HT1080 (cell line): ENCODE measurements around the gene CELSR1. TPM values are rescaled to one million over a fixed set of nuclear protein-coding genes. Genes with fewer than 3 reads are reported as not detected.

ENCODE experiments used
- DNase-seq: peaks from one replicate; pipeline ENCODE4 v3.0.0-alpha.2; 2015; ENCODE audit warnings: low read depth
- total RNA-seq: library from RNA; depleted of rRNA; stranded (reverse); fragments of >200 nt; shearing (Covaris generic); gene quantifications from 2 replicates; pipeline ENCODE4 v1.2.3, GENCODE V29; 2014

Gene CELSR1
- total RNA-seq, 1 experiment from 2014 or later, result 17.9 TPM

DNA sequence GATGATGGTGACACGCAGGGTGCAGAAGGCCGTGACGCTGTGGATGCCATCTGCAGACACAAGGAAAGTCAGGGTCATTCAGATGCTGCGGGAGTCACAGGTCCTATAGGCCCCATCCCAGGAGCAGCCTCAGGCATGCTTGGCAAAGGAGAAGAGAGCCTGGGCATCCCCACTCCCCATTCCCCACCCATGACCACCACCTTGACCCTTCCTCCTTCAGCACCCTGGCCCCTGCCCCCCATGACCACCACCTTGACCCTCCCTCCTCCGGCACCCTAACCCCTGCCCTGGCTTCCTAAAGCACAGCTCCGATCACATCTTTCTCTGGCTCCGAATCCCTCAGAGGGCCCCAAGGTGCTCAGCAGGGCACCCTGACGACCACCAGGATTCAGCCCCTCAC is 73.1 kb downstream of the CELSR1 start:
- DNase-seq, result no peak

DNA sequence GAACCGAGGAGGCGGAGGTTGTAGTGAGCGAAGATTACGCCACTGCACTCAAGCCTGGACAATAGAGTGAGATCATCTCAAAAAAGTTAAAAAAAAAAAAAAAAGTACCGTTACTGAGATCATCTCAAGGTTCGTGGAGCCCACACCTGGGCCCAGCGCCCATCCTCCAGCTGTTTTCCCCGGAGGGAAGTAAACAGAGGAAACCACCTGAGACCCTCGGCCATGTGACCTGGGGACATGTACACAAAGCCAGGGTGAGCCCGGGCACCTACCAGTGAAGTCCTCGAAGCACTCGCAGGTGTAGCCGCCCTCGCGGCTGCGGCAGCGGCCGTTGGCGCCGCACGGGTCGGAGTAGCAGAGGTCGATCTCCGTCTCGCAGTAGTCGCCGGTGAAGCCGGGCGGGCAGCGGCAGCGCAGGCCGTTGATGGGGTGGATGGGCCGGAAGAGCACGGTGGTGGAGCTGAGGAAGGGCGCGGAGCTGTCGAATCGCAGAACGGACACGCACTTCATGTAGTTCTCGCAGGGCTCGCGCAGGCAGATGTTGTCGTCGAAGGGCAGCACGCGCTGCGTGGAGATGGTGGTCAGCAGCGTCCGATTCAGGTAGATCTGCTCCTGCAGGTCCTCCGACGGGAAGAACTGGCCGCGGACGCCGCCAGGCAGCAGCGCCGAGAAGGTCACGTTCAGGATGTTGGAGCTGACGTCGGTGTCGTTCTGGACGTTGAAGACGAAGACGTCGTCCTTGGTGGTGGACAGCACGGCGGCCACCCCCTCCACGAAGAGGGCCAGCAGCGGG is 73.8 kb downstream of the CELSR1 start:
- DNase-seq, result no peak

DNA sequence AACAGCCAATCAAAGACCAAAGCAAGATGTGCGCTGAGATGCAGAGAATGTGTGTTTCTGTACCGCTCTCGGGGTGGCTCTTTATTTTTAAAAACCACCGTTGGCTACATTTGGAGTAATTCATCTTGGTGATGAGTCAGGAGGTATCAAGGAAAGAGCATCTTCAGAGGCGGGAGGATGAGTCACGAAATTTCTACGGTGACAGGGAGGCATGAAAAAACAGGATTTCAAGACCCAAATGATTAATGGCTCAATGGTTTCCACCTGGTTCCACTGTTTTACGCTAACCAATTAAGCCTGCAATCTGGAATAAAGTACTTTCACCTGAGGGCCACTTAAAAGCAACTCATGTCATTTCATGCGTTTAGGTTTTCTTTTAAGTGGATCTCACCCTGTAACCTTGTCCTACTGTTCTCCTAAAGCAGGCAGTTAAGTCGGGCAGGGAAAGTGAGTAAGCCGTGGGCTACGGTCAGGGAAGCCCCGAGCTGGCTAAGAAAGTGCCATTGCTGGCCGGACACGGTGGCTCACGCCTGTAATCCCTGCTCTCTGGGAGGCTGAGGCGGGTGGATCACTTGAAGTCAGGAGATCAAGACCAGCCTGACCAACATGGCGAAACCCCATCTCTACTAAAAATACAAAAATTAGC is 74.6 kb downstream of the CELSR1 start:
- DNase-seq, result peak; percentile 88

DNA sequence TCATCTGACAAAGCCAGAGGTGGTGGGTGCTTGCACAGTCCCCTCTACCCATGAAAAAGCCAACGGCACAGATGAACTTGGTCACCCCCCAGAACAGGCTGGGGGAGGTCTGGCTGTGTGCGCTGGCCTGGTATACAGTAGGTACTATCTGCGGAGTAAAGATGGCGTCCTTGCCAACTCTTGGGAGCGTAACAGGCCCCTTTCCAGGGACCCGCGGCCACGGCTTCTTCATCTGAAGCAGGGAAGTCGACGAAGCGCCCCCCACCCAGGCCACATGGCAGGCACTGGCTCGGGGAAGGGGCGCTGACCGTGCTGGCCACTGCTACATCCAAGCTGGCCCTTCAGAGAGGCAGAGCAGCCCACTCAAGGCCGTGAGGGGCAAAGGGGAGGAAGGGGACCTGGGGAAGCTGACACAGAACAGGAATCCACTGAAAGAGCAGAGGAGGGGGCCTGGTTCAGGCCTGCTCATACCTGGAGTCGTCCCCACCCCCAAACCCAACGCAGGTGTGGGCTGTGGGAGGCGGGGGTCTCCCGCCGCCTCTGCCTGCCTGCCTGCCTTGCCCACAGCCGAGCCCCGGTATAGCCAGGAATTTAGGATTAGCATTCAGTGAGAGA is 75.7 kb downstream of the CELSR1 start:
- DNase-seq, result no peak

DNA sequence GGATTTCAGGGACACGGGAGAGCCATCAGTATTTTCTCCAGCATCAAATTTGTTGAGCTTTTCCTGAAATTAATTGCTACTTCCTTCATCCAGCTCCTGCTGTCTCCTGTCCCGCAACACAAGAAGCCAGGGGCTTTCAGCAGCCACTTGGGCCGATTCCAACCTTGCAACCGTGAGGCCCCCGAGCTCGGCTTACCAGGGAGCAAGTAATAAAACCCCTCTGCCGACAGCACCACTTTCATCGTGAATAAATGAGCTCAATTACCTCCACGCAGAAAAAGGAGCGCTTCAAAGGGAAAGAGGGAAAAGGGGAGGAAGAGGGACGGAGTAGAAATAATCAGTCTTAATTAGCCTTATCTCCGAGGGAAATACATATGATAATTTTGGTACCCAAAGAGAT is 76.6 kb downstream of the CELSR1 start:
- DNase-seq, result no peak

DNA sequence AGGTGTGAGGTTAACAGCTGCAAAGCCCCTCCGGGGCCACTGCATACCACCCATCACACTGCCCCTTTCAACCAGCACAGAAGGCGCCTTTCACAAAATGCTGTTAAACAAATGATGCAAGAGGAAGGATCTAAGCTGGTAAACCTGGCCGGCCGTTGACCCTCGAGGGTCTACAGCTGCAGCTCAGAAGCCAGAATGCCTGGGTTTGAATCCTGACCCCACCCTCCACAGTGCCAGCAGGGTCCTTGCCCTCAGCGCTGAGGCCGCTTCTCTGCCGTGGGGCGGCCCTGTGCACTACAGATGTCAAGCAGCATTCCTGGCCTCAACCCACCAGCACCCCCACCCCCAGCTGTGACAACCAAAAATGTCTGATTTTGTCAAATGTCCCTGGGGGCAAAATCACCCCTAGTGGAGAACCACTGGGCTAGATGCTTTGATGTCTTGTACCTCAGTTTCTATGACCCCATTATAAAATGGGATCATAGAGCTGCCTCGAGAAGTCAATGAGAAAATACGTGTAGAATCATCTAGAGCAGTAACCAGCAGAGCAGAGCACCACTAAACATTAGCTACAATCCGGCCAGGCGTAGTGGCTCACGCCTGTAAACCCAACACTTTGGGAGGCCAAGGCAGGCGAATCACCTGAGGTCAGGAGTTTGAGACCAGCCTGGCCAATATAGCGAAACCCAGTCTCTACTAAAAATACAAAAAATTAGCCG is 77.9 kb downstream of the CELSR1 start:
- no peak for DNase-seq

DNA sequence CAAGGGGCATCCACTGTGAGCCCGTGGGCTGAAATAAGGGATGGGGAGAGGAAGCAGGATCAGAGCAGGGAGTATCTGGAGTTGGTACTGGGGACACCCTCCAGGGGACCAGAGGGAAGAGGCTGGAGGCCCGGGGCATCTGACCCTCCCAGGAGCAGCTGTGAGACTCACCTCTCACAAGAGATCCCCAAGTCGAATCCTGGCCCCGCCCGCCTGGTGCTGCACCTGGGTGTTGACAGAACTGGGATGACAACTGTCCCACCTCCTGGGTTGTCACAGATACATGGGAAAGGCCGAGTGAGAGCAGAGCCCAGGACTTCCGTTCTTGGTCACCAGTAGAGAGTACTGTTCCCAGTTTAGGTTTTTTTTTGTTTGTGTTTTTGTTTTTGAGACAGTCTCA is 78.9 kb downstream of the CELSR1 start:
- no peak for DNase-seq

DNA sequence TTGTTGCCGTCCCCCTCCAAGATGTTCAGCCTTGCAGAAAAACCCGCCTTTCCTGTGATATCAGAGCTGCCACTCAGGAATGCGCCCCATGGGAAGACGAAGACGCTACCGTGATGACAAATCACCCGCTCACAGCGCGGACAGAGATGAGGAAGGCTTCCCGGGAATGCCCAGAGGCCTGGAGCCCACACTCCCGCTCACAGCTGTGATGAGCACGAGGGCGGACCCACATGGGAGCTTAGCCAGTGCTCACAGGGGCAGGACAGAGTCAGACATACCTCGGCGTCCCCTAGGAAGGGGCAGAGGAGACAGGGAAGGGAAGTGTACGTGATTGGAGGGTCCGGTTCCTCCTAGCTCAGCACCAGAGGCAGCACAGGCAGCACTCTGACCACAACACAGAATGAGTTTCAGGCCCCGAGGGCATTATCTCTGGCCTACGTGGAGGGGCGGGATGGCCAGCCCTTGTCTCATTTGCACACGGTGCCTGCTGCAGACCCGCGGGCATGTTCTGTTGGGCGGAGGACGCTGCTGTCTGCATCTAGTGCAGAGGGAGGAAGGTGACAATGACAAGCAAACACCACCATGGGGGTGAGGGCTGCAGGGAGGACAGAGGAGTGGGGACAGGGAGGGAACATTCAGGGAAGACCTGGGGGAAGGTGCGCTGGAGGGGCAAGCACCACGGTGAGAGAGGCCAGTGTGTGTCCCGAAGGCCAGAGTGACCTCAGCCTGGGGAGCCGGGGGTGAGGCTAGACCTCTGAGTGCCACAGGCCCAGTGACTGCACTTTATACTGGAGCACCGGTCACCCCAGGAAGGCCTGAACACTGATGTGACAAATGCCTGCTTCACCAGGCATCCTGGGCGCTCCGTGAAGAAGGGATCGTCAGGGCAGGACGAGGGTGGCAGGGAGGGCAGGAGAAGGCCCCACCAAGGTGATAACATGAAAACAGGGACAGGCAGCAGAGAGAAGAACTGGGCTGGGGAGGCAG is 79.6 kb downstream of the CELSR1 start:
- DNase-seq, result peak; percentile 9

DNA sequence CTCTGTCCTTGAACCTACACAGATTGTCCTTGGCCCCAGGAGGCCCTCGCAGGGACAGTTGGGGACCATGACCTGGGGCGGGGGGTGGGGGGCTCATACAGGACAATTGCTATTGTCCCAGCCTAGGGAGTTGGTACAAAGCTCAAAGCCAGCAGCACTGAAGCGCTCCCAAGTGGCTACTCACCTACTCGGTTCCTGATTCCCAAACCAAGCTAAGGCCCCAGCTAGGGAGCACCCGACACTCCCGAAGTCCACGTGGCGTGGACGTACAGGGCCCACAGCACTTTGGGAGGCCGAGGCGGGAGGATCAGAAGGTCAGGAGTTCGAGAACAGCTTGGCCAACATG is 80.6 kb downstream of the CELSR1 start:
- no peak for DNase-seq

DNA sequence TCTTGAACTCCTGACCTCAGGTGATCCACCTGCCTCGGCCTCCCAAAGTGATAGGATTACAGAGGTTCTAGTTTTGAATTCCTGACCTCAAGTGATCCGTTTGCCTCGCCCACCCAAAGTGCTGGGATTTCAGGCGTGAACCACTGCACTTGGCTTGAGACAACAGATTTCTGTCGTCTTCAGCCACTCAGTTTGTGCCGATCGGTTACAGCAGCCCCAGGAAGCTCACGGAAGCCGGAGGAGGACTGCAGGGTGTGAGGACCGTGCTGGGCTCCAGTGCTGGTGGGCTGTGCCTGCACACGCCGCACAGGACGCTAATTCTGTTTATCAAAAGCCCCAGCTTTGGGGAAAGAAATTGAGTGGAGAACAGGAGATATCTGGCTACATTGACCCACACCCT is 82.0 kb downstream of the CELSR1 start:
- DNase-seq, result no peak

DNA sequence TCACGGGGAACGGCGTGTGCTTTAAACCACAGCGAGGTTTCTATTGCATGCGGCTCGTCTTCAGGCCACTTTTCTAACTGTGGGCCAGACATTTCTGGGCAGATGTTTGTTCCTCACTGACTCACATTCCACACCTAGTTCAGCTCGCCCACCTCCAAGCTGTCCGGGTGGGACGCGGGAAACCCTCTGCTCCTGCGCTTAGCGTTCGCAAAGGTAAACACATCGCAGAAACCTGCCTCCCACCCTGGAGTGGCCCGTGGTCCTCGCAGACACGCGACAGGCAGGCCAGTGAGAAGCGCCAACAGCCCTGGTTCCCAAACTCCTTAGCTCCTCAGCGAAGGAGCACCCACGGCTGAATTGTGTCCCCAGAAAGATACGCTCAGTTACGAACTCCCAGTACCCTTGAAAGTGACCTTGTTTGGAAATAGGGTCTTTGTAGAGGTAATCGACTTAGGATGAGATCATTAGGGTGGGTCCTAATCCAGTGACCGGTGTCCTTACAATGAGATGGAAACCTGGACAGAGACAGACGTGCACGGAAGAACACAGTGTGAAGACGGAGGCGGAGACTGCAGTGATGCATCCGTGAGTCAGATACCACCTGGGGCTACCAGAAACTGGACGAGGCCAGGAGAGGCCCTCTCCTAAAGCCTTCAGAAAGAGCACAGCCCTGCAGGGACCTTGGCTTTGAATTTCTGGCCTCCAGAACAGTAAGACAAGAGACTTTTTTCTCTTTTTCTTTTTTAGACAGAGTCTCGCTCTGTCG is 82.7 kb downstream of the CELSR1 start:
- peak; percentile 30 for DNase-seq

DNA sequence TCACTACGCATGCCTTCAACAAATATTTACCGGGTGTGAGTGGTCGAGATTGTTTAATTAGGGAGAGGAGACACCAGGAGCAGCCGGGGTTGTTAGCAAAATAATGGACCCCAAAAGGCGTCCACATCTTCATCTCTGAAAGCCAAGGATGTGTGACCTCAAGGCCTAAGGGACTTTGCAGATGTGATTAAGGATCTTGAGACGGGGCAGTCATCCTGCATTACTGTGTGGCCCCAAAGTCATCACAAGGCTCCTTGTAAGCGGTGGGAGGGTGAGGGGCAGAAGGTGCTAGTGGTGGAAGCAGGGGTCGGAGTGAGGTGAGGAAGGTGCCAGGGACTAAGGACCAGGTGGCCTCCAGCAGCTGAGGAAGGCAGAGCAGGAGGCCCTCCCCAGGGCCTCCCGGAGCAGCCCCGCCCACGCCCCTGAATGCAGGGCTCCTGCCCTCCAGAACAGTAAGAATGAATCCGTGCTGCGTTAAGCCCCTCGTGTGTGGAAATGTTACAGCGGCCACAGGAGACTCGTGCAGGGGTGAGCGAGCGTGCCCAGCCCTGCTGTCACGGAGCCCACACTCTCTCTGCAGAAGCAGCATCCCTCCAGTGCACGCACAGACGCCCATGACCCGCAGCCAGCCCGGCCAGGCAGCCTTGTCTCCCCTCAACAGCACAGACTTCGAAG is 83.5 kb downstream of the CELSR1 start:
- DNase-seq, result no peak

DNA sequence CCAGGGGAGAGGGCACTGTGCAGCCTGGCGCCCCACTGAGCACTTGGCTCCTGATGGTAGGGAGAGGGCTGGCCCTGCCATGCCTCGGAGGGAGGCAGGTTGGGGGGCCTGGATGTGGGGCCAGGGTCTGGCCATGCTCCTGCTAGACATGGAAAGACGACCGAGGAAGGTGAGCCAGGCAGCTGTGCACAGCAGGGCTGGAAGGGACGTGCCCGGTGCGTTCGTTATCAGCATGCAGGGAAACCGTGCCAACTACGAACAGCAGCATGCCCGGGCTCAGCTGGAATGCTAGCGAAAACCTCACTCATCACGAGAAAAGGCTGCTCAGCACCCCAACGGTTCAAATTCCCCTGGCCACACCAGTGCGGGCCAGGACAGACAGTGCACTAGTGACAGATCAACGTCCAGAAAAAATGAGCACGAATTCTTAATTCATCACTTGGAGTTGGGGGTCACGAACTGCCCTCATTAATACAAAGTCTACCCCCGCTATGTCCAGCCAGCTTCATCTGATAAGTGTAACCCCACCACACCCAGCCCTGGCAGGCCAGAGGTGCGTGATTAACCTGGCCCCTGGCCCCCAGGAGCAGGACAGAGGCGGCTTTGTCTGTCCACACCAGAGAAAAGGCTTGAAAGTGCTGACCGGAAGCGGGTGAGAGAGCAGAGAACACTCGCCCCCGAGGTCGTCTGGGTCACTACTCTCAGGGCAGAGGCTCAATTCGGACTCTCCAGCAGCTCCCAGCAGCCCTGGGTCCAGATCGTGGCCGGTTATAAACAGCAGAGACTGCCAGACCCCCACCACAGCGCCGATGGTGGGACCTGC is 84.2 kb downstream of the CELSR1 start:
- DNase-seq, result no peak

DNA sequence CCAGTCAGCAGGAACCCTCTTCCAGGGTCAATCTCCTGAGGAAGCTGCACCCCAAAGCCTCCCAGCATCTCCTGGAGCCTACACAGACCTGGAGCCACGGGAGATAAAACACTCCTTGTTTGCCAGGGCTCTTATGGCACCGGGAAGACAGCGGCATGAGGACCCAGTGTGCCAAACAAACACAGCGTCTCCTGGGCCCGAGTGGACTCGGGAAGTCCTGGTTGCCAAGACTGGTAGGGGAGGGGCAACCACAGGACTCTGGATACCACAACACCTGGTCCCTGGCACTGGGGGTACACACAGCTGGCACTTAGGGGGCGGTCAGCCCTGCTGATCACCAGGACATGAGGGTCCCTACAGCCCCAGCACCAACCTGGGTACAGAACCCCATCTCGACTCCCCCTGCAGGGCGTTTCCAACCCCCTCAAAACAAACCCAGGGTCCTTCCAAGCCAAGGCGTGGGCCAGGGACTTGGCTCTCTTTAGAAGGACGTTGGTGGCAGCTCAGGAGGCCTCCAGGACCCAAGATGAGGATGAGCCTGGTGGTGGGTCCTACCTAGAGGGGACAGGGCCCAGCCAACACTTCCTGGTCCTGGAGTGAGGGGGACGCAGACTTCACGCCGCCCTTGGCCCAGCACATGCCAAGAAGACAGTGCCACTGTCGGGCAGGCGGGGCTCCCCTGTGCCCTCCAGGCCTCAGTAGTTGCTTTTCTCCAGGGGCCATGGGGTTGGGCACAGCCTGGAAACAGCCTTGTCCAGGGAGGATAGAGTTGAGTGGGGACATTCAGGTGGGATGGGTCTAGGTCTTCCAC is 85.0 kb downstream of the CELSR1 start:
- DNase-seq, result no peak

DNA sequence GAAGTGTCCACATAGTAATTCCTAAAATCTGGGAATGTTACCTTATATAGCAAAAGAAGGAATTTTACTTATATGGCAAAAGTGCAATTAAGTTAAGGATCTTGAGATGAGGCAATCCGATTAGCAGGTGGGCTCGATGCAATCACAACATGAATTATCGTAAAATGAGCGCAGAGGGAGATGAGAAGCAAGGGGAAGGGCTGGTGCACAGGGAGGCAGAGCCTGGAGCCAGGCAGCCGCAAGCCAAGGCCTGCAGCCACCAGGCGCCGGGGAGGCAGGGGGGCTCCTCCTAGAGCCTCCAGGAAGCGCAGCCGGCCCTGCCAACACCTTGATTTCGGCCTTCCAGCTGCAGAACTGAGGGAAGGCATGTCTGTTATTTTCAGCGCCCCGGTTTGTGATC is 85.7 kb downstream of the CELSR1 start:
- no peak for DNase-seq

DNA sequence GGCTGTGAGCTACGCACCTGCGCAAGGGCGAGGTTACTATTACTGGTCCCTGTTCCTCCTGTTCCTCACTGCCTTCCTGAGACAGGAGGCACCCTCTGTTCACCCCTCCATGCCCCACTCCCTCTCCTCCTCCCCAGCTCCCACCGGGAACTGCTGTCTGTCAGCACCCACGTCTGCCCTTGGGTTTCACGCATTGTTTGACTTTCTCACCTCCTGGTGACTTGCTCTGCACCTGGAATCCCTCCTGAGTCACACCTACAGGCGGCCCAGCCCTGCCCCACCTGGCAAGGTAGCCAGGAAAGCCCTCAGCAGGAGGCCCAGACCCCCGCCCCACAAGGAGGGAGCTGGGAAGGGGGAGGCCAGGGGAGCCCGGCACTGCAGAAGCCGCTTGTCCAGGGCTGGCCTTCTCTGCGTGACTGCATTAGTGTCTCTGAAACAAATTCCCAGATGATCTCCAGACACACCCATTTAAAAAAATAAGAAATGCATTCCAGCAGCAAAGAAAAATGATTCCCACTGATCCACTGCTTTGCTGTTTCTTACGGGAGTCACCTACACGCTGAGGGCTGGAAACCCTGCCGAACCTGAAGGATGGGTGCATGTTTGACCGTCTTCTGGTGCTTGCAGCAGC is 86.4 kb downstream of the CELSR1 start:
- DNase-seq, result no peak
